Measurements from ENCODE around the gene NRSN2. TPM values are rescaled to one million over a fixed set of nuclear protein-coding genes. Genes with fewer than 3 reads are reported as not detected.

NRSN2 gene
- total and polyA plus RNA-seq, 12 donors, result 12.1 to 53.9 (median 20.0) TPM

GRCh38 chr20:362271-363254, 15.7 kb downstream of the NRSN2 start:
- no peaks in the 10 kb centered on the region for H3K36me3 ChIP-seq
- H3K9me3 ChIP-seq, result no peaks in the 10 kb centered on the region
- H3K27ac ChIP-seq, result no peak overlapping the region
- peak in 8 of 9 donors; percentile 13 to 60 (median 49) for TF ChIP-seq CTCF (IDR thresholded peaks at IDR 0.05)
- ATAC-seq (peak; percentile 85 to 97 (median 92)), DNase-seq (peak; percentile 85 to 86)
- WGBS, 2 donors, result 66% methylated on average over 13 of the region's 13 CpGs
- no peak overlapping the region for H3K4me3 ChIP-seq
- intact Hi-C loops (cut with DNase I), result loop anchor here in 2 of 10 donors (5.0 kb wide), 2 partner anchors 180 to 375 kb away; partner anchors contain the start of gene CSNK2A1 (in 1 of the 2)
- peaks cover 0 to 10% (median 7%) of the 10 kb centered on the region in 9 donors for H3K4me1 ChIP-seq
- H3K27me3 ChIP-seq, result no peaks in the 10 kb centered on the region

- Histone ChIP-seq H3K27me3 (no peaks in the 10 kb centered on the region), H3K4me3 (no peak overlapping the region), H3K4me1 (peaks cover 0 to 10% (median 7%) of the 10 kb centered on the region in 9 donors), H3K36me3 (no peaks in the 10 kb centered on the region), H3K27ac (no peak overlapping the region), H3K9me3 (no peaks in the 10 kb centered on the region)
- peak in 1 of 8 donors; percentile 14 for ATAC-seq
- 90 to 91% methylated on average over 13 of the region's 13 CpGs for WGBS, 2 donors
- no peak for DNase-seq
- intact Hi-C loops (cut with DNase I), result loop anchor here in 2 of 10 donors (5.0 kb wide), 2 partner anchors 179 to 374 kb away; partner anchors contain the start of gene CSNK2A1 (in 1 of the 2)
- TF ChIP-seq CTCF (IDR thresholded peaks at IDR 0.05), result no peak
These were observed 16.6 kb downstream of the NRSN2 start for GRCh38 chr20:363319-364078.

- Histone ChIP-seq H3K27me3 (no peaks in the 10 kb centered on the region), H3K9me3 (no peaks in the 10 kb centered on the region), H3K36me3 (no peaks in the 10 kb centered on the region), H3K4me1 (peaks cover 0 to 10% (median 7%) of the 10 kb centered on the region in 9 donors), H3K4me3 (no peak overlapping the region), H3K27ac (no peak overlapping the region)
- no peak for ATAC-seq
- intact Hi-C loops (cut with DNase I), result loop anchor here in 3 of 10 donors (5.0 kb wide), 3 partner anchors 42 to 372 kb away; partner anchors contain the start of genes CSNK2A1 (in 1 of the 3) and RBCK1 (in 1 of the 3)
- 87% methylated on average over 9 of the region's 9 CpGs for WGBS, 2 donors
- TF ChIP-seq CTCF (IDR thresholded peaks at IDR 0.05), result no peak
- DNase-seq, result no peak
These were observed 18.2 kb downstream of the NRSN2 start for GRCh38 chr20:364905-365794.
